ENCODE data around the gene CKM. TPM values are rescaled to one million over a fixed set of nuclear protein-coding genes. Genes with fewer than 3 reads are reported as not detected.

CKM gene
- total RNA-seq, 1 donor from 2014 or later: not detected

DNA sequence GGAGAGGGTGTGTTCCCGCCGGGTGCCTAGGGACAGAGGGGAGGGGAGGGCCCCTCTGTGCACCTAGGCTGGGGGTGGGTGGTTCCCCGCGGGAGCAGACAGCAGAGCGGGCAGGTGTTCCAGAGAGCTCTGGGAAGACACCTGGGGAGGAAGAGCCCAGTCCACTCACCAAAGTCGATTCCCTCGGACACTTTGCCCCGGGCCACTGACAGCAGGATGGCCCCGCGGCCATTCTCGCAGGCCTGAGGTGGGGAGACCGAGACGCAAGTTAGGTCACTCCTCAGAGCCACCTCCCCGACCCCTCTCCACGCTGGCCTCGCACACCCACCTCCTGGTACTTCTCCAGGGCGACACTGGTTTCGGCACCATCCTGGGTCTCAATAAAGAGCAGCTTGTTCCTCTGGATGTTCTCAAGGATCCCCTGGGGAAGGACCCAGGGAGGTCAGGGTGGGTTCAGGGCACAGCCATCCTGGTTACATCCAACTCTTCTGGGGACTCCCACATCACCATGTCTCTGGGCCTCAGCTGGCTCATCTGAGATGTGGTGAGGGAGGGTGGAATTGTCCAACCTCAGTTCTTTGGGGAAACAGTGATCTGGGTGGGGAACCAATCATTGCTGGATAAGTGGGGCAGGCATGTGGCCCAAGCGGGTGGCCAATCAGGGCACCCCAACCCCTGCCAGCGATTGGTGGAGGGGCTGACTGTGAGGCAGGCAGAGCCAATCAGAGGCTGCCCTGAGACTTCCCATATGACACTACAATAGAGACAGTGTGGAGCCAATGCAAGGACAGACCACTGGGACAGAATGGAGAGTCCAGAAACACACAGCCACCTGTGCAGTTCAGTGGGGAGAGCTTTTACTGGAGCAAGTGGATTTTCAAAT, 30.5 kb upstream of the CKM start:
- no peak for FAIRE-seq

GRCh38 chr19:45352471-45352870, 29.8 kb upstream of the CKM start:
- no peak for FAIRE-seq
- no peak for DNase-seq (ENCODE audit: low read depth)
- Histone ChIP-seq H3K27ac (ENCODE audit: low read depth, low read length) (no peak overlapping the region), H2AFZ (ENCODE audit: low read depth, low read length) (no peak overlapping the region), H3K4me1 (ENCODE audit: insufficient read depth, low read length) (no peaks in the 10 kb centered on the region), H4K20me1 (ENCODE audit: insufficient read depth, low read length) (peaks cover 24% of the 10 kb centered on the region), H3K9me3 (ENCODE audit: insufficient read depth, low read depth, low read length) (peaks cover 2% of the 10 kb centered on the region), H3K79me2 (ENCODE audit: insufficient read depth, low read length) (no peaks in the 10 kb centered on the region), H3K4me3 (ENCODE audit: insufficient read depth, low read depth, low read length) (no peak overlapping the region), H3K27me3 (ENCODE audit: insufficient read depth, low read length) (no peaks in the 10 kb centered on the region), H3K36me3 (ENCODE audit: insufficient read depth, low read length) (peaks cover 17% of the 10 kb centered on the region), H3K4me2 (ENCODE audit: low read length) (no peak overlapping the region), H3K9ac (ENCODE audit: low read length) (no peak overlapping the region)
- Mint-ChIP-seq H3K36me3 (ENCODE audit: low read depth, unreplicated experiment) (peaks cover 36% of the 10 kb centered on the region), H3K9me3 (ENCODE audit: unreplicated experiment) (no peaks in the 10 kb centered on the region), H3K4me3 (ENCODE audit: unreplicated experiment) (no peak overlapping the region), H3K27me3 (ENCODE audit: low read depth, unreplicated experiment) (no peaks in the 10 kb centered on the region), H3K27ac (ENCODE audit: unreplicated experiment) (no peak overlapping the region), H3K4me1 (ENCODE audit: low read depth, unreplicated experiment) (no peaks in the 10 kb centered on the region)
- TF ChIP-seq EZH2 (IDR thresholded peaks at IDR 0.05; ENCODE audit: insufficient read depth, low read length): no peak
- TF ChIP-seq CTCF (IDR thresholded peaks at IDR 0.05; ENCODE audit: insufficient read depth, low read depth, low read length): no peak

More for the DNA sequence above, 30.5 kb upstream of the CKM start:
- H3K4me3 Mint-ChIP-seq (ENCODE audit: unreplicated experiment): no peak overlapping the region
- H3K27ac Mint-ChIP-seq (ENCODE audit: unreplicated experiment): no peak overlapping the region
- TF ChIP-seq CTCF (IDR thresholded peaks at IDR 0.05; ENCODE audit: insufficient read depth, low read depth, low read length) (no peak), EZH2 (IDR thresholded peaks at IDR 0.05; ENCODE audit: insufficient read depth, low read length) (no peak)
- Histone ChIP-seq H3K79me2 (ENCODE audit: insufficient read depth, low read length) (no peaks in the 10 kb centered on the region), H2AFZ (ENCODE audit: low read depth, low read length) (no peak overlapping the region), H3K9ac (ENCODE audit: low read length) (no peak overlapping the region), H3K4me2 (ENCODE audit: low read length) (no peak overlapping the region), H3K4me1 (ENCODE audit: insufficient read depth, low read length) (no peaks in the 10 kb centered on the region), H3K27ac (ENCODE audit: low read depth, low read length) (no peak overlapping the region), H4K20me1 (ENCODE audit: insufficient read depth, low read length) (peaks cover 26% of the 10 kb centered on the region), H3K4me3 (ENCODE audit: insufficient read depth, low read depth, low read length) (no peak overlapping the region), H3K27me3 (ENCODE audit: insufficient read depth, low read length) (no peaks in the 10 kb centered on the region), H3K36me3 (ENCODE audit: insufficient read depth, low read length) (peaks cover 17% of the 10 kb centered on the region), H3K9me3 (ENCODE audit: insufficient read depth, low read depth, low read length) (peaks cover 2% of the 10 kb centered on the region)
- H3K9me3 Mint-ChIP-seq (ENCODE audit: unreplicated experiment): no peaks in the 10 kb centered on the region
- no peaks in the 10 kb centered on the region for H3K4me1 Mint-ChIP-seq (ENCODE audit: low read depth, unreplicated experiment)
- H3K36me3 Mint-ChIP-seq (ENCODE audit: low read depth, unreplicated experiment): peaks cover 39% of the 10 kb centered on the region
- no peaks in the 10 kb centered on the region for H3K27me3 Mint-ChIP-seq (ENCODE audit: low read depth, unreplicated experiment)
- DNase-seq (ENCODE audit: low read depth): no peak

- peaks cover 22% of the 10 kb centered on the region for H4K20me1 ChIP-seq (ENCODE audit: insufficient read depth, low read length)
- no peak for TF ChIP-seq EZH2 (IDR thresholded peaks at IDR 0.05; ENCODE audit: insufficient read depth, low read length)
- TF ChIP-seq CTCF (IDR thresholded peaks at IDR 0.05; ENCODE audit: insufficient read depth, low read depth, low read length): no peak
- Mint-ChIP-seq H3K36me3 (ENCODE audit: low read depth, unreplicated experiment) (peaks cover 34% of the 10 kb centered on the region), H3K4me1 (ENCODE audit: low read depth, unreplicated experiment) (no peaks in the 10 kb centered on the region), H3K4me3 (ENCODE audit: unreplicated experiment) (no peak overlapping the region), H3K9me3 (ENCODE audit: unreplicated experiment) (no peaks in the 10 kb centered on the region), H3K27me3 (ENCODE audit: low read depth, unreplicated experiment) (no peaks in the 10 kb centered on the region), H3K27ac (ENCODE audit: unreplicated experiment) (no peak overlapping the region)
- peaks cover 17% of the 10 kb centered on the region for H3K36me3 ChIP-seq (ENCODE audit: insufficient read depth, low read length)
- no peak overlapping the region for H3K9ac ChIP-seq (ENCODE audit: low read length)
- no peak overlapping the region for H3K27ac ChIP-seq (ENCODE audit: low read depth, low read length)
- no peak overlapping the region for H3K4me3 ChIP-seq (ENCODE audit: insufficient read depth, low read depth, low read length)
- H3K4me1 ChIP-seq (ENCODE audit: insufficient read depth, low read length): no peaks in the 10 kb centered on the region
- no peaks in the 10 kb centered on the region for H3K27me3 ChIP-seq (ENCODE audit: insufficient read depth, low read length)
- H2AFZ ChIP-seq (ENCODE audit: low read depth, low read length): no peak overlapping the region
- no peak overlapping the region for H3K4me2 ChIP-seq (ENCODE audit: low read length)
- H3K79me2 ChIP-seq (ENCODE audit: insufficient read depth, low read length): no peaks in the 10 kb centered on the region
- FAIRE-seq (no peak), DNase-seq (ENCODE audit: low read depth) (no peak)
- peaks cover 2% of the 10 kb centered on the region for H3K9me3 ChIP-seq (ENCODE audit: insufficient read depth, low read depth, low read length)
Measured at GRCh38 chr19:45352062-45352461, 29.4 kb upstream of the CKM start.

All from astrocyte (in vitro differentiated cells and primary cell).